ENCODE results near the gene USP26.

USP26 gene

DNA sequence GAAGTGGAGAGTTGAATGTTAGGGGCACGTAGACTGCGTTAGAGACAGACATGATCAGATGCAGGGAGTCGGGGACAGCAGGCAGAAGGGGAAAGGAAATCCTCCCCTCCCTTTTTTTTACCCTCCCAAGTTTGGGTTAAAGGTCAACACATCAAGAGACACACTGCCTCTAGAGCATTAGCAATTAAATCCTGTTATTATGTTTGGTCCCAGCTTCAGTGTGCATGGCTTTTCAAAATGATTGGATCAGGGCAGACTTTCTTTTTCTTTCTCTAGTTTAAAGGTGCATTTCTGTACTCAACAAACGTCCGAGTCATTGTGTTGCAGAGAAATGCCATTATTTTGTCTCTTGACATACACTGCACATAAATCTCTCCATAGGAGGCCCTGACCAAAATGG lies 63.9 kb downstream of the USP26 start:
- no peak for DNase-seq (ENCODE audit: low read depth)
- TF ChIP-seq, protein P1, sequence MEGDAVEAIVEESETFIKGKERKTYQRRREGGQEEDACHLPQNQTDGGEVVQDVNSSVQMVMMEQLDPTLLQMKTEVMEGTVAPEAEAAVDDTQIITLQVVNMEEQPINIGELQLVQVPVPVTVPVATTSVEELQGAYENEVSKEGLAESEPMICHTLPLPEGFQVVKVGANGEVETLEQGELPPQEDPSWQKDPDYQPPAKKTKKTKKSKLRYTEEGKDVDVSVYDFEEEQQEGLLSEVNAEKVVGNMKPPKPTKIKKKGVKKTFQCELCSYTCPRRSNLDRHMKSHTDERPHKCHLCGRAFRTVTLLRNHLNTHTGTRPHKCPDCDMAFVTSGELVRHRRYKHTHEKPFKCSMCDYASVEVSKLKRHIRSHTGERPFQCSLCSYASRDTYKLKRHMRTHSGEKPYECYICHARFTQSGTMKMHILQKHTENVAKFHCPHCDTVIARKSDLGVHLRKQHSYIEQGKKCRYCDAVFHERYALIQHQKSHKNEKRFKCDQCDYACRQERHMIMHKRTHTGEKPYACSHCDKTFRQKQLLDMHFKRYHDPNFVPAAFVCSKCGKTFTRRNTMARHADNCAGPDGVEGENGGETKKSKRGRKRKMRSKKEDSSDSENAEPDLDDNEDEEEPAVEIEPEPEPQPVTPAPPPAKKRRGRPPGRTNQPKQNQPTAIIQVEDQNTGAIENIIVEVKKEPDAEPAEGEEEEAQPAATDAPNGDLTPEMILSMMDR (IDR thresholded peaks at IDR 0.05; ENCODE audit: control insufficient read depth, extremely low read depth, insufficient read depth), result no peak
- H3K4me3 ChIP-seq (ENCODE audit: low read depth, low read length), result no peak overlapping the region

DNA sequence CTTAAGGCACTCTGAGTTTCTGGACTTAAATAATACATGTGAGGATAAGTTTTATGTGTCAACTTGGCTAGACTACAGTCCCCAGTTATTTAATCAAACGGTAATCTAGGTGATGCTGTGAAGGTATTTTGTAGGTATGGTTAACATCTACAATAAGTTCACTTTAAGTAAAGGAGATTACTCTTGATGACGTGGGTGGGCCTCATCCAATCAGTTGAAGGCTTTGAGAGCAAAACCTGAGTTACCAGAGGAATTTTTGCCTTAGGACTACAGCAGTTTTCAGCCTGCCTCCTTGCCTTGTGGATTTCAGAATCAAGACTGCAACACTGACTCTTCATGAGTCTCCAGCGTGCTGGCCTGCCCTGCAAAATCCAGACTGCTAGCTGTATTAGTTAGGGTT lies 78.7 kb downstream of the USP26 start:
- TF ChIP-seq, protein P1 (IDR thresholded peaks at IDR 0.05; ENCODE audit: control insufficient read depth, extremely low read depth, insufficient read depth), result no peak
- H3K4me3 ChIP-seq (ENCODE audit: low read depth, low read length), result no peak overlapping the region
- DNase-seq (ENCODE audit: low read depth), result no peak

DNA sequence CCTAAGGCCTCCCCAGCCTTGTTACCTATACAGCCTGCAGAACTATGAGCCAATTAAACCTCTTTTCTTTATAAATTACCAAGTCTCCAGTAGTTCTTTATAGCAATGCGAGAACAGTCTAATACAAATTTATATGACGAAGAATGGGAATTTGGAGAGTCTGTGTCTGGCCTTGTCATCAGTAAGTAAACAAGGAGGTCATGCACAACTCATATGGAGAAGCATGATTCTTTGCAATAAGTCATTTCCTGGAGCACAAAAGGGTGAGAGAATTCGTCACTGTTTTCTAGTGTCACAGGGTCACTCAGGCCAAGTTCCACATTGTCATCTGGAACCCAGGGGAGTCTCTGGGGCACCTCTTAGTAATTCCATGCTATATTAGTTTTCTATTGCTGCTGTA lies 89.5 kb downstream of the USP26 start:
- no peak overlapping the region for H3K4me3 ChIP-seq (ENCODE audit: low read depth, low read length)
- TF ChIP-seq, protein P1 (IDR thresholded peaks at IDR 0.05; ENCODE audit: control insufficient read depth, extremely low read depth, insufficient read depth), result no peak
- DNase-seq (ENCODE audit: low read depth), result no peak

DNA sequence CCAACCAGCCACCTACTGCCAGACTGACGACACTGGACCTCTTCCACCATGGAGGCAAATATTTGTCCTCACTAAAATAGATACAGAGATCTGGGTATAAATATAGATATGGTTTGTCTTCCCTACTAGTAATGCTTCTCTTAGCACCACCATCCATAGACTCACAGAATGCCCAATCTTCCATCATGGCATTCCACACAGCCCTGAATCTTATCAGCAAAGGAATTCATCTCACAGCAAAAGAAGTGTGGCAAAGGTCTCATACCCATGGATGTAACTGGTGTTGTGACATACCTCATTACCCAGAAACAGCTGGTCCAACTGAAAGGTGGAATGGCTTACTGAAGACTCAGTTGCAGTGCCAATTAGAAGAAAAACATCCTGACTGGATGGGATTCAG lies 91.3 kb downstream of the USP26 start:
- no peak for DNase-seq (ENCODE audit: low read depth)
- TF ChIP-seq, protein P1 (IDR thresholded peaks at IDR 0.05; ENCODE audit: control insufficient read depth, extremely low read depth, insufficient read depth), result no peak
- H3K4me3 ChIP-seq (ENCODE audit: low read depth, low read length), result no peak overlapping the region

DNA sequence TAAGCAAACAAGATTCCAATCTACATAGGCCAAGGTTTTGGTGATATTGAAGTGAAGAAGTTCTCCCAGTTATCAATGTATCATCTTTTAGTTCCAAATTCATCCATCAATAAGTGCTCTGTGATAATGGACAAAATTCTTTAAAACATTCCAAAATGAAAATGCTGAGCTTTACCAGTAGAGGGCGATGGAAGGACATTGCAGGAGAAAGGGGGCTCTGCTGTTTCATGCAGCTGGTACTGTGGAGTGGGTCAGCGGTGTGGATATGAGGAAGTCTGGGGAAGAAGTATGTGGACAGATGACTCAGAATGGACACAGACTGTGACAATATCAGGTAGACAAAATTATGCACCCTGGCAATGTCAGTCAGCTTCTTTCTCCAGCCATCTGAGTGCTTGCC lies 91.9 kb downstream of the USP26 start:
- DNase-seq (ENCODE audit: low read depth), result no peak
- TF ChIP-seq, protein P1 (IDR thresholded peaks at IDR 0.05; ENCODE audit: control insufficient read depth, extremely low read depth, insufficient read depth), result peak; percentile 56
- H3K4me3 ChIP-seq (ENCODE audit: low read depth, low read length), result no peak overlapping the region

DNA sequence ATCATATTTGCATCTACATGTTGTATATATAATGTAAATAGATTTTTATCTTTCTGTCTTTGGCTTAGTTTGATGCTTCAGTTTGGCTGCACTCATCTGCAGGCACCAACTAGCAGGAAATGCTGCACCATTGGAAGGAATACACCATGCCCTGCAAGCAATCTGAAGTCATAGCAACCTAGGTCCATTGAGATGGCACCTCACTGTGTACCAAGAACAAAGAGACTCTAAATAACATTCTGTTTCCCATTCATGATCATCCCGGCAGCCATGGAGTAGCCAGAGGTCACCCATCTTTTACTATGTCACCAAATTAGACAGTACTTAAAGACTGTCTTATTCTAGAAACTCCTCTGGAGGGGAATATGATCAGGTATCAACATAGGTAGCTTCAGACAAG lies 97.7 kb downstream of the USP26 start:
- peak; percentile 14 for DNase-seq (ENCODE audit: low read depth)
- H3K4me3 ChIP-seq (ENCODE audit: low read depth, low read length), result no peak overlapping the region
- TF ChIP-seq, protein P1 (IDR thresholded peaks at IDR 0.05; ENCODE audit: control insufficient read depth, extremely low read depth, insufficient read depth), result no peak

DNA sequence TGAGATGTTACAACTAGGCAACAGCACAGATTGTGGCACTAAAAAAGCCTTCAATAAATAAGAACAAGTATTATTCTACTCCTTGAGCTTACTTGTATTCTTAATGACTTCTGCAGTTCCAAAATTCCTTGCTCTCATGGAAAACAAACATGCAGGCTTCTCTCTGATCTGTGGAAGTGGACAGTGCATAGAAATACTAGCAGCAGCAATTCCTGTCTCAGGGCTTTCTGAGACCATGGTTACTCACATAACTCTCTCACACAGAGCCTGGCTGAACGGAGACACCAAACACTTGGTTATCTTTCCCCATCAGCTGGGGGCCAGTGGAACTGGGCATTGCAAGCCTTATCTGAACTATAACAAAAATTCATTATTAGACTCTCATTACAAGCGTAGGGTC lies 106.1 kb downstream of the USP26 start:
- no peak for DNase-seq (ENCODE audit: low read depth)
- no peak overlapping the region for H3K4me3 ChIP-seq (ENCODE audit: low read depth, low read length)
- TF ChIP-seq, protein P1 (IDR thresholded peaks at IDR 0.05; ENCODE audit: control insufficient read depth, extremely low read depth, insufficient read depth), result no peak

Measured in LNCaP clone FGC (cell line).